Hepatic stellate cell (primary cell): Measurements from ENCODE around the gene PAX2.
"Not testable (repeated sequence)": the region's sequence is repeated elsewhere in the genome, so short reads cannot be mapped to it uniquely, and the experiment has no call there.

Source experiments
- DNase-seq: peaks from one replicate; pipeline ENCODE4 v3.0.0; 2011; ENCODE audit warnings: low spot score

The PAX2 gene

GRCh38 chr10:100744987-100745881 is at the start of gene PAX2:
Gene PAX2, plus strand, starts transcription at chr10:100745582. Its CDS starts 679 bp downstream, at chr10:100746261.
- peak; percentile 32 for DNase-seq

GRCh38 chr10:100696477-100696901 is 48.9 kb upstream of the PAX2 start:
- no peak for DNase-seq

- DNase-seq = no peak
These were observed 48.3 kb upstream of the PAX2 start for GRCh38 chr10:100697070-100697469.

GRCh38 chr10:100697631-100698030 is 47.8 kb upstream of the PAX2 start:
- no peak for DNase-seq

GRCh38 chr10:100701704-100702103 is 43.7 kb upstream of the PAX2 start:
- DNase-seq = not testable (repeated sequence)

GRCh38 chr10:100705139-100705538 is 40.2 kb upstream of the PAX2 start:
- no peak for DNase-seq

GRCh38 chr10:100707261-100707848 is 38.0 kb upstream of the PAX2 start:
- no peak for DNase-seq

- no peak for DNase-seq
These were observed 36.0 kb upstream of the PAX2 start for GRCh38 chr10:100709146-100710082.

GRCh38 chr10:100710151-100710871 is 35.1 kb upstream of the PAX2 start:
- DNase-seq = no peak

GRCh38 chr10:100713049-100713858 is 32.1 kb upstream of the PAX2 start:
- DNase-seq = no peak

- no peak for DNase-seq
These were observed 31.4 kb upstream of the PAX2 start for GRCh38 chr10:100713859-100714565.

- DNase-seq = no peak
These were observed 30.8 kb upstream of the PAX2 start for GRCh38 chr10:100714566-100714950.

GRCh38 chr10:100715101-100715444 is 30.3 kb upstream of the PAX2 start:
- no peak for DNase-seq

GRCh38 chr10:100715445-100716385 is 29.7 kb upstream of the PAX2 start:
- DNase-seq = no peak

GRCh38 chr10:100717166-100717565 is 28.2 kb upstream of the PAX2 start:
- DNase-seq = no peak

- DNase-seq = no peak
These were observed 27.1 kb upstream of the PAX2 start for GRCh38 chr10:100718197-100718742.

GRCh38 chr10:100723180-100723579 is 22.2 kb upstream of the PAX2 start:
- DNase-seq = no peak

- no peak for DNase-seq
These were observed 21.4 kb upstream of the PAX2 start for GRCh38 chr10:100723770-100724530.
